DND-41 (cell line): Measurements from ENCODE around the gene SCN10A.

Experiments
- ATAC-seq: fragments of 200-7000 bp; cut with Tn5 transposase; 3 replicates; pipeline ENCODE4 v1.9.1; 2021; ENCODE audit warnings: low read depth; ENCODE audit not compliant: insufficient read depth
- DNase-seq: peaks from one replicate; pipeline ENCODE4 v3.0.0-alpha.2; 2020
- H2AFZ ChIP-seq: 2 replicates; pipeline ENCODE4 v1.6.0; 2012; ENCODE audit warnings: low read depth, low read length
- H3K27ac ChIP-seq: 2 replicates; pipeline ENCODE4 v1.5.1; 2012; ENCODE audit warnings: low read length, inconsistent platforms
- H3K27me3 ChIP-seq: fragments of 200-600 bp; sonication (generic); 2 replicates; pipeline ENCODE4 v1.6.0; 2012; ENCODE audit warnings: low read length, mild to moderate bottlenecking, inconsistent platforms; ENCODE audit not compliant: insufficient read depth, poor library complexity
- H3K36me3 ChIP-seq: 2 replicates; pipeline ENCODE4 v1.5.1; 2012; ENCODE audit warnings: low read length, inconsistent platforms; ENCODE audit not compliant: insufficient read depth
- H3K4me1 ChIP-seq: 2 replicates; pipeline ENCODE4 v1.5.1; 2012; ENCODE audit warnings: mild to moderate bottlenecking, low read length; ENCODE audit not compliant: insufficient read depth
- H3K4me2 ChIP-seq: 2 replicates; pipeline ENCODE4 v1.6.0; 2012; ENCODE audit warnings: mild to moderate bottlenecking, moderate library complexity, low read length, inconsistent platforms; ENCODE audit not compliant: insufficient read depth
- H3K4me3 ChIP-seq, 2 experiments: fragments of 200-600 bp in 1 of 2; shearing (Covaris generic) in 1 of 2; 2 replicates each; pipeline ENCODE4 v1.5.1; 2012 to 2016; ENCODE audit warnings: inconsistent platforms in 2 of 2, low read length in 2 of 2, mild to moderate bottlenecking in 2 of 2, low read depth in 1 of 2, moderate library complexity in 1 of 2
- H3K79me2 ChIP-seq: 2 replicates; pipeline ENCODE4 v1.6.0; 2012; ENCODE audit warnings: low read length, inconsistent platforms; ENCODE audit not compliant: insufficient read depth
- H3K9ac ChIP-seq: 2 replicates; pipeline ENCODE4 v1.6.0; 2012; ENCODE audit warnings: low read depth, mild to moderate bottlenecking, inconsistent platforms, low read length, moderate library complexity
- H3K9me3 ChIP-seq: 2 replicates; pipeline ENCODE4 v1.5.1; 2012; ENCODE audit warnings: low read length, moderate library complexity, mild to moderate bottlenecking, inconsistent platforms; ENCODE audit not compliant: insufficient read depth, severe bottlenecking
- H4K20me1 ChIP-seq: 2 replicates; pipeline ENCODE4 v1.6.0; 2012; ENCODE audit warnings: low read length; ENCODE audit not compliant: insufficient read depth
- CTCF ChIP-seq: IDR thresholded peaks from 2 replicates; pipeline ENCODE4 v1.5.1; 2012; ENCODE audit warnings: borderline replicate concordance, low read length, moderate library complexity, mild to moderate bottlenecking; ENCODE audit not compliant: poor library complexity, severe bottlenecking; ENCODE audit errors: extremely low read depth
- EZH2 ChIP-seq: IDR thresholded peaks from 3 replicates; pipeline ENCODE4 v1.6.1; 2012; ENCODE audit warnings: borderline replicate concordance, low read depth, mild to moderate bottlenecking, moderate library complexity, low read length, inconsistent platforms; ENCODE audit not compliant: severe bottlenecking

SCN10A gene

GRCh38 chr3:38828681-38829080 is 12.7 kb upstream of the SCN10A start:
- Histone ChIP-seq H3K9ac (no peak overlapping the region), H3K4me2 (no peak overlapping the region), H3K36me3 (no peaks in the 10 kb centered on the region), H3K9me3 (no peaks in the 10 kb centered on the region), H3K4me3 (no peak overlapping the region), H3K27ac (no peak overlapping the region), H3K79me2 (no peaks in the 10 kb centered on the region), H3K27me3 (peaks cover 4% of the 10 kb centered on the region), H2AFZ (no peak overlapping the region), H4K20me1 (peaks cover 2% of the 10 kb centered on the region; the same call in 1 of the 2 replicates), H3K4me1 (no peaks in the 10 kb centered on the region)
- DNase-seq (no peak), ATAC-seq (no peak)
- TF ChIP-seq CTCF (no peak), EZH2 (no peak)

- Histone ChIP-seq H3K79me2 (no peaks in the 10 kb centered on the region), H3K4me2 (no peak overlapping the region), H2AFZ (no peak overlapping the region), H3K9me3 (no peaks in the 10 kb centered on the region), H3K4me1 (no peaks in the 10 kb centered on the region), H3K4me3 (no peak overlapping the region), H3K9ac (no peak overlapping the region), H3K36me3 (no peaks in the 10 kb centered on the region), H3K27ac (no peak overlapping the region), H3K27me3 (peaks cover 4% of the 10 kb centered on the region), H4K20me1 (peaks cover 2% of the 10 kb centered on the region; the same call in 1 of the 2 replicates)
- DNase-seq (no peak), ATAC-seq (no peak)
- no peak for TF ChIP-seq EZH2
- no peak for TF ChIP-seq CTCF
Observed at GRCh38 chr3:38827791-38828190, 11.8 kb upstream of the SCN10A start.

- DNase-seq (no peak), ATAC-seq (no peak)
- no peak for TF ChIP-seq CTCF
- no peak for TF ChIP-seq EZH2
- H2AFZ ChIP-seq, result no peak overlapping the region
- H3K36me3 ChIP-seq, result no peaks in the 10 kb centered on the region
- no peaks in the 10 kb centered on the region for H3K4me1 ChIP-seq
- H3K27ac ChIP-seq, result no peak overlapping the region
- no peak overlapping the region for H3K9ac ChIP-seq
- H3K79me2 ChIP-seq, result no peaks in the 10 kb centered on the region
- no peak overlapping the region for H3K4me3 ChIP-seq
- H3K4me2 ChIP-seq, result no peak overlapping the region
- peaks cover 2% of the 10 kb centered on the region; the same call in 1 of the 2 replicates for H4K20me1 ChIP-seq
- no peaks in the 10 kb centered on the region for H3K9me3 ChIP-seq
- peaks cover 4% of the 10 kb centered on the region for H3K27me3 ChIP-seq
Observed at GRCh38 chr3:38826001-38826400, 10.0 kb upstream of the SCN10A start.

- H3K4me1 ChIP-seq, result no peaks in the 10 kb centered on the region
- TF ChIP-seq EZH2 (no peak), CTCF (no peak)
- H3K9ac ChIP-seq, result no peak overlapping the region
- peaks cover 2% of the 10 kb centered on the region; the same call in 1 of the 2 replicates for H4K20me1 ChIP-seq
- H3K36me3 ChIP-seq, result no peaks in the 10 kb centered on the region
- H3K4me3 ChIP-seq, result no peak overlapping the region
- H3K9me3 ChIP-seq, result no peaks in the 10 kb centered on the region
- no peak overlapping the region for H3K4me2 ChIP-seq
- no peak overlapping the region for H3K27ac ChIP-seq
- DNase-seq, result no peak
- H3K27me3 ChIP-seq, result peaks cover 4% of the 10 kb centered on the region
- no peaks in the 10 kb centered on the region for H3K79me2 ChIP-seq
- H2AFZ ChIP-seq, result no peak overlapping the region
- no peak for ATAC-seq
Observed at GRCh38 chr3:38824349-38824748, 8.3 kb upstream of the SCN10A start.
